ENCODE results near the gene ELOVL7.
"Not testable (repeated sequence)": the region's sequence is repeated elsewhere in the genome, so short reads cannot be mapped to it uniquely, and the experiment has no call there.

The ELOVL7 gene

DNA sequence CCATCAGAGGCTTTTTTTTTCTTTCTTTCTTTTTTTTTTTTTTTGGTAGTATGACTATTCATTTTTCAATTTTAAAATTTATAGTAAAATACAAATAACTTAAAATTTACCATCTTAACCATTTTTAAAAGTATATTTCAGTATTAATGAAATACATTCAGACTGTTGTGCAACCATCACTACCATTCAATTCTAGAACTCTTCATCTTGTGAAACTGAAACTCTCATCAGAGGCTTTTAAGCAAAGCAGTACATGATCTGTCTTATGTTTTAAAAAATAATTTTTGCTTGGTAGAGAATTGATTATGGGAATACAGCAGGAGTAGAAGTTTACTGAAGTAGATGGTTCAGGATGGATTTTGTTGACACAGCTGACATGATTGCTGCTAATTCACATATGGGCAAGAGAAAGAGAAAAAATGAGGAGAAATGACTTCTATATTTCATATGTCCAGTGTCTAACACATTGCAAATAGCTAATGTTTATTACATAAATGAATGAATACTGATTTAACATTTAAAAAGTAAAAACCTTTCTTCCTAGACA is 13.4 kb downstream of the ELOVL7 start:
- no peak for DNase-seq (ENCODE audit: low read depth in 2 of 2, low spot score in 1 of 2)

GRCh38 chr5:60829490-60830266 is 14.4 kb downstream of the ELOVL7 start:
- DNase-seq (ENCODE audit: low read depth in 2 of 2, low spot score in 1 of 2): no peak

- DNase-seq (ENCODE audit: low read depth in 2 of 2, low spot score in 1 of 2): no peak
Measured at GRCh38 chr5:60827201-60827600, 16.9 kb downstream of the ELOVL7 start.

DNA sequence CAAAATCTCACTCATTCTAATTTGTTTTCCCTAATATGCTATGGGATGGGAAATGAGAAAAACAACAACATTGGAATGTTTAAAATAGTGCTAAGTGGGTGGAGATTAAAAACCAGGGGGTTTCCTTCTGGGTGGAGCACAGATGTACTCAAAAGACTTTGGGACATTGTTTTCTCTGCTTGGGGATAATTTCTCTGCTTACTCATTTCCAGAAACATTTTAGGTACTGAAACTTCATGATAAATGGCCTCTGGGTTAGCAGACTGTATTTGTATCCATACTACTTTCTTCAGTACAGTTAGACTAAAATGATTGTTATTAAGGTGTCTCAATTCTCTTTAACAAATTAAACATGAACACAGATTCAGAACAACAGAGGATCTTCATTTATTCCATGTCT is 17.4 kb downstream of the ELOVL7 start:
- no peak for DNase-seq (ENCODE audit: low read depth in 2 of 2, low spot score in 1 of 2)

- no peak for DNase-seq (ENCODE audit: low read depth in 2 of 2, low spot score in 1 of 2)
Measured at GRCh38 chr5:60823574-60823973, 20.5 kb downstream of the ELOVL7 start.

- no peak for DNase-seq (ENCODE audit: low read depth in 2 of 2, low spot score in 1 of 2)
Measured at GRCh38 chr5:60822285-60822556, 21.8 kb downstream of the ELOVL7 start.

GRCh38 chr5:60821488-60822284 is 22.4 kb downstream of the ELOVL7 start:
- DNase-seq (ENCODE audit: low read depth in 2 of 2, low spot score in 1 of 2): no peak

DNA sequence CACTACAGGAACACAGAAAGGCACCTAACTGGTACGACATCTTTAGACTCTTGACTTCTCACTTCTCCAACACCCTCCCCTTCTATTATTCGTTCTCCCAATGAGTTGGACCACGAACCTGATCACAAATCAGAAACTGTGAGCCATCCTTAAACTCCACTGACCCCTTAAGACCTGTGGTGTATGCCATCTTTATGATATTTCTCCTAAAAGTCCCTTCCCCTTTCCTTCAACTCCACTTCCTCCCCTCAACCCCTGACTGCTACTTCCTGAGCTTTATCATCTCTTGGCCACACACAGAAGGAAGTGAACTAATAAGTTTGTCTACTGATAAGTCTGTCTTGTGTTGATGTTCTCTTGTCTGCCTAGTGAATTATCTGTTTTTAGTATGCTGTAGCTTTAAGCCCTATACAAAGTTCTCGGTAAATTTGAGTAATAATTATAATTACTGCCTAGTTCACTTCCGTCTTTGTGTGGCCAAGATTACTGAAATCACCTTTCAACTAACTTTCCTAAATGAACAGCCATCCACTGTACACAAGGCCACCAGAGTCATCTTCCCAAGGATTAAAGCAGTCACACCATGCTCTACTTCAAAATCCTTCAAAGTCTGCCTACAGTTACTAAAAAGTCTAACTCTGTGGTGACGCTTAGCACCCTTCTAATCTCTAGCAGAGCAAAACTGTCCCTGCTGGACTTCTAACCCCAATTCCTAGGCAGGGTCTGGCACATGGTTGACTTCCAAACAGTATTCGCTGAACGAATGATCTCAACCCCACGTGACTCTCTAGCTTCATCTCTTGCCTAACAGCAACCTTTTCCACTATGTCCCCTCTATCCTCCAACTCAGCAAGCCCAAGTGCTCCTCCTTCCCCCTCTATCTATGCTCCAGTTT is 23.2 kb downstream of the ELOVL7 start:
- DNase-seq (ENCODE audit: low read depth in 2 of 2, low spot score in 1 of 2): no peak

DNA sequence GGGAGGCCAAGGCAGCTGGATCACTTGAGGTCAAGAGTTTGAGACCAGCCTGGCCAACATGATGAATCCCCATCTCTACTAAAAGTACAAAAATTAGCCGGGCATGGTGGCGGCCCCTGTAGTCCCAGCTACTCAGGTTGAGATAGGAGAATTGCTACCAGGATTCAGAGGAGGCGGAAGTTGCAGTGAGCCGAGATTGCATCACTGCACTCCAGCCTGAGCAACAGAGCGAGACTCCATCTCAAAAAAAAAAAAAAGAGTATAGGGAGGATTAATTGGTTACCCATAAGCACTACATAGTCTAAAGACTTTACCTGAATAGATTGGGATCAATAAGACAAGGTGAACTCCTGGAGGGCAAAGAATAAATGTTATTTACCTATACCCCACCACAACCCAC is 27.9 kb downstream of the ELOVL7 start:
- DNase-seq (ENCODE audit: low read depth in 2 of 2, low spot score in 1 of 2): not testable (repeated sequence)

- DNase-seq (ENCODE audit: low read depth in 2 of 2, low spot score in 1 of 2): no peak
Measured at GRCh38 chr5:60814498-60814897, 29.6 kb downstream of the ELOVL7 start.

DNA sequence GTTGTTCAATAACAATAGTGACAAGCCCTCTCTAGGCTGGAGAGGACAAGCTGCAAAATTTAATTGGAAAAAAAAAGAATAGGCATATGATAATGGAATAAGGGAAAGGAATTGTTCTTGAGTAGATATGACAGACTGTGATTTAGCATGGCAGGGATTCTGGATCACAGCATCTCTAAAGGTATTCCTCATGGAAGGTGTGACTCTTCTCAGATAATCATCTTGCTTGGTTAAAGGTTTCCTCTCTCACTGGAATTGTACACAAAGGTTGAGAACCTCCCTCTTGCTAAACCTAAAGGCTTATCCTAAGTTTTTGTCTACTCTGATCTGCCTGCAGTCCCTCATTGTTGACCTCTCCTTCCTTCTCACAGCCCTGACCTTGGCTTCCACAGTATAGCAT is 31.6 kb downstream of the ELOVL7 start:
- no peak for DNase-seq (ENCODE audit: low read depth in 2 of 2, low spot score in 1 of 2)

DNA sequence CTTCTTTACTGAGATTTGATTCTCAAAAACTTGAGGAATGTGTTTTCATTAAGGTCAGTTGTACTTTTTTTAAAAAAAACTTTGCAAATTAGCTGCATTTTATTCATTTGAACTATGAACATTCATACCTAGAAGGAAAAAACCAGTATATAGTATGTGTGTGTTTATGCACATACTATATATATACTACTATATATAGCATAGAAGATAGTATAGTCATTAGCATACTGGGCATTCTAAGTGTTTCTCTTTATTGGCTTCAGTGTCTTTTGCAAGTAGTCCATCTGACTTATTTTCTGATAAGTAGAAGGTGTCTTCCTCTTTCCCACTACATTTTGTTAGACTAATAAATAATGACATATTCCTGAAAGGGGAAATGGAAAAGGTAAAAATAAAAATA is 33.0 kb downstream of the ELOVL7 start:
- no peak for DNase-seq (ENCODE audit: low read depth in 2 of 2, low spot score in 1 of 2)

DNA sequence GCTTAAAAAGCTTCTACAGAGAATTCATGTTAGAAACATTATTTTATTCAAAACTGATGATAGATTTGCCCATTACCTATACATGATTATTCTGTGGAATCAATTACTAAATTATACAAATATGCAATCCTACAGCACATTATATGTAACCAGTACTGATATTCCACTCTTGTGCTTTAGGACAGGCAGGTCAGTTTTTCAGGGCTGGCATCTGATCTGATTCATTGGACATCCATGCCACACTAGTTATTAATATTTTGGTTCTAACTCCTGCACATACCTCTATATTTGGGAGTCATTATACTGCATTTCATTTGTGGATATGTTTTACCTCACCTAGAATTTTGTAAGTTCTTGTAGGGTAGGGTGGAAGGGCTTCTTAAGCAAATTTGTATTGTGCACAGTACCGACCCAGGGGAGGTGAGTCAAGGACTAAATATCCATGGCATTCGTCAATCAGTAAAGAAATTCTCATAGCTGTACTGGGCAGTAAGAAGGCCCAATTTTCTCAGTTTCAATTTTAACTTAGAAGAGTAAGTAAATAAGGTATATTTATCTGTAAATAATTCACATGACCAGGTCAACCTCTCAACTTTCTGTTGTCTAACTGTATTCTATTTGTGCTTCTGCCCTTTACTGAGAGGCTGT is 33.5 kb downstream of the ELOVL7 start:
- no peak for DNase-seq (ENCODE audit: low read depth in 2 of 2, low spot score in 1 of 2)

GRCh38 chr5:60809891-60810425 is 34.1 kb downstream of the ELOVL7 start:
- DNase-seq (ENCODE audit: low read depth in 2 of 2, low spot score in 1 of 2): no peak

DNA sequence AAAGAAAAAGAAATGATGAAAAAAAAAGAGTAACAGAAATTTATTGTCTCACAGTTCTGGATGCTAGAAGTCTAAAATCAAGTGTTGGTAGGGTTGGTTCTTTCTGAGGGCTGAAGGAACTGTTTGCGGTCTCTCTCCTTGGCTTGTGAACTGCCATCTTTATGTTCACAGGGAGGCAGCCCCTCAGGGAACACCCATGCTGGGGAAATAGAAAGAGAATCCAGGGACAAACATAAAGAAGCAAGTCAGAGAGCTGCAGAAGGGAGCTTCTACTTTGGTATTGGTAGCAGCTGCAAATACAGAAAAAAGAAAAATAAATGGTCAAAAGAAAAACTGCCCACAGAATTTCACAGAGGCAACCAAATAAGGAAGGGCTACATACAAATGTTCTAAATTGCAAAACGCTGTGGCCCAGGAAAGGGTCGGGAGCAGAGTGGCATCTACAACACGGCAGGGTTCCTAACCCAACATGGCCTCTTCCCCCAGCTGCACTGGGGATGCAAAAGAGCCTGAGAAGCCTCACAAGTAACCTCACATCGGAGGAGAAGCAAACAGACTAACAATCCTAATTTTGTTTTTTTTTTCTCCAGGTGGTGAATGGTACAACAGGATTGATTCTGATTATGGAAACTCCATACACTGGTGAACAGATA is 37.4 kb downstream of the ELOVL7 start:
- no peak for DNase-seq (ENCODE audit: low read depth in 2 of 2, low spot score in 1 of 2)

GRCh38 chr5:60805463-60805862 is 38.6 kb downstream of the ELOVL7 start:
- DNase-seq (ENCODE audit: low read depth in 2 of 2, low spot score in 1 of 2): no peak

DNA sequence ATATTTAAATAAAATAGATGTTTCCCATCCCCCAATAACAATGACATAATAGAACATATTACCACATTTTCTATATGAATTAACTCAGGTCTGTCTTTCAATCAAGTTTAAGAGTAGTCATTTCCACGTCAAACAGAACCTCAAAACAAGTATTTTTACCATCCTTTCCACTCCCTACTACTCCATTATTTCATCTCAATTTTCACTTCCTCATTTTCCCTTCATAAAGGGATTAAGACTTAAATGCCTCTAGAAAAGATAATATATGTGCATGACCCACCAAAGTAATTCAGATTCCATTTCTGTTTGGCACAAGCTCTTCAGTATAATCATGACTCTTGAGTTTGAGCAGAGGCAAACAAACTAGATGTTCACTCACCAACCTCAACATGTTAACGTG is 40.4 kb downstream of the ELOVL7 start:
- no peak for DNase-seq (ENCODE audit: low read depth in 2 of 2, low spot score in 1 of 2)

DNA sequence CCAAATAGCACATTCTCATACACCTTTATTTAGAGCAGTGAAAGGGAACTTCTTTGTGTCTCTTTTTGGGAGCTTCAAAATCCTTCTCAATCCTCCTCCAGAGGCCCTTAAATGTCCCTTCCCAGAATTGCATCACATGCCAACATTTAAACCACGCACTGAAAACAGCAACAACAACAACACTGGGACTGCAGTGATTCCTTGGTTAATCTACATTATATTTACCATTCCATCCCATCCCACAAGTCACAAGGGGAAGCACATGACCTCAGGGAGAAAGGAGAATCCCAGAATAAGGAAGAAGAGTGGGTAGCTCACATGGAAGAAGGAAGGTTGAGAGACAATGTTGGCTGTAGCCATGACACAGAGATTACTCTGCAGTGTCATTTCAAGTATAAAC is 41.1 kb downstream of the ELOVL7 start:
- DNase-seq (ENCODE audit: low read depth in 2 of 2, low spot score in 1 of 2): no peak

DNA sequence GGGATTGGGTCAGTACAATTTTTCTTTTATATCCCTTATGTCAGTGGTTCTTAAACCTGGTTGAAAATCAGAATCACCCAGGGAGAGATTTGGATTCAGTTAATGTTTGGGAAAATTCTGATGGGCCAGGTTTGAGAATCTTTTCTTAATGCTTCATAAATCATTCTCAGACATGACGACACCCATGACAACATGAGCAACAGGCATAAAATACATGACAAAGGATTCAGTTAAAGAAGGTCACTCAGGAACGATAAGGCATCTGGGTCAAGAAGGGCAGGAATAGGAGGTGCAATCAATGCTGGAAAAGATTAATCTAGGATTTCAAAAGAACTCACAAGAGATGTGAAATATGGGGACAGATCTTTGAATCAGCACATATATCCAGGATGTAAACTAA is 41.8 kb downstream of the ELOVL7 start:
- no peak for DNase-seq (ENCODE audit: low read depth in 2 of 2, low spot score in 1 of 2)

GRCh38 chr5:60797482-60798153 is 46.5 kb downstream of the ELOVL7 start:
- no peak for DNase-seq (ENCODE audit: low read depth in 2 of 2, low spot score in 1 of 2)
